Globus pallidus (tissue), 1 donor: ENCODE data around the gene DYNC2LI1.

Experiments used
- DNase-seq: peaks from one replicate; pipeline ENCODE4 v3.0.0-alpha.2; 2015; ENCODE audit warnings: low spot score

DYNC2LI1 gene

GRCh38 chr2:43846140-43846793 is 72.4 kb downstream of the DYNC2LI1 start:
- no peak for DNase-seq

DNA sequence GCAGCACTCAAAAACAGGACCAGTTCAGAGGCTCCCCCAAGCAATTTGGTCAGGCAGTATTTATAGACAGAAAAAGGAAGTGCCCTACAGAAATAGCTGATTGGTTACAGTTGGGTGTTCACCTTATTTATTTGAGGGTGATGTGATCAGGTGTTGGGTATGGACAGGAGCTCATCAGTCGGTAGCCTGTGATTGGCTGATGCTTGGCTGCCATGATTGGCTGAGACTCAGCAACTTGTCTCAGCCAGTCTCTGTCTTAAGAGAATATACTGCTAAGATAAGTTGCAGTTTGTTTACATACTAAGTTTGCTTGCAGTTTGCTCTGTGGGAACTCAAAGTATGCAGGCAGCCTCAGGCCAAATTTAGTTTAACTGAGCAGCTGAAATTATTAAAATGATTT is 74.4 kb downstream of the DYNC2LI1 start:
- DNase-seq: no peak

- DNase-seq: no peak
Observed at GRCh38 chr2:43851011-43851980, 77.5 kb downstream of the DYNC2LI1 start.

DNA sequence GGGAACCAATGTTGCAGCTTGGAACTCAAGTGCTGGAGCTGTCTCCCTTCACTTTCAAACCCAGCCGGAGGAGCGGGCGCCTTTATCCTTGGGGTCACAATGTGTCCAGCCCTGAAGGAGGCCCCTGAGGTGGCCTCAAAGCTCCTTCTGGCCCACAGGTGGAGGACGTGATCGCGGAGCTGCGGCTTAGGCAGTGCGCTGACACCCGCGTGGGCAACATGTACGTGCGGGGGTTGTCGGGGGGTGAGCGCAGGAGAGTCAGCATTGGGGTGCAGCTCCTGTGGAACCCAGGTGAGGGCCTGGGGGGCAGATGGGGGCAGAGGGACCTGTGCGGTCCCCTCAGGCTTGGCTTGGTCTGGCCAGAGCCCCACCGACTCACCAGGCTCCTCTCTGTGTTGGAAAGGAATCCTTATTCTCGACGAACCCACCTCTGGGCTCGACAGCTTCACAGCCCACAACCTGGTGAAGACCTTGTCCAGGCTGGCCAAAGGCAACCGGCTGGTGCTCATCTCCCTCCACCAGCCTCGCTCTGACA is 78.4 kb downstream of the DYNC2LI1 start:
- no peak for DNase-seq

DNA sequence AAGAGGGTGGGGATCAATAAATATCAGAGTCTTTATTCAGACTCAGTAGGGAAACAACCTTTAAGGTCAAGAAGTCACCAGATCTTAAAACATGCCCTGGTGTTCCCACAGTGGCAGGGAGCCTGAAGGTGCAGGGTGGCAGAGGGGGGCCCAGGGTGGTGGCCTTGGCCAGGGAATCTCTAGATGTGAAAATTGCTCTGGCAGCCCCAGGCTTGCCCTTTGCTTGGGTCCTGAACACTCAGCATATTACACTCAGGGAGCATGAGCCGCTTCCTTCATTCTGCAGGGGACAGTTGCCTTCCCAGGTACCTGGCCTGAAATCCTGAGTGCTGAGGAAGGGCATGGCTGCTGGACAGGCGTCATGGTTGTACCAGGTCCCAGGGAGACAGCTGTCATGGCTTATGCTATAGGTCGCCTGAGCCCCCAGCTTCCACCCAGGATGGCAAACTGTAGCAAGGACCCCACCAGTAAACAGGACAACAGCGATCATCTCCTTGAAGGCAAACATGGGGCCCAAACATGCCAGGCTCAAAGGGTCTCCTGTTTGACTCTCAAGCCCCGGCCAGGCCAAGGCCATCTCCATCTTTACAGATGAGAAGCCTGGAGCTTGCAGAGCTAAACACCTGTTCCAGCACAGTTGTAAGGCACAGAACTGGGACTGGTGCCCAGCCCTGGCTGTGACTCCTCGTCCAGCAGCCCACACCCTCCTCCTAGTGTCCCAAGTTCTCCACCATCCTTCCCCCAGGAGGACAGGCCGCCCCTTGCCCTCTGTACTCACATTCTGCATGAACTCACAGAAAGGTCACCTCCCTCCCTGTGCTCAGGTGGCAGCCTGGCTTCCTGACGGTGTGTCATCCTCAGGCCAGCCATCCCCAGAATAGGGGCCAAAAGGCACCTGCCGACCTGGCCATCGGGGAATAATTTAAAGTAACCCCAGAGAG is 79.6 kb downstream of the DYNC2LI1 start:
- DNase-seq: no peak

DNA sequence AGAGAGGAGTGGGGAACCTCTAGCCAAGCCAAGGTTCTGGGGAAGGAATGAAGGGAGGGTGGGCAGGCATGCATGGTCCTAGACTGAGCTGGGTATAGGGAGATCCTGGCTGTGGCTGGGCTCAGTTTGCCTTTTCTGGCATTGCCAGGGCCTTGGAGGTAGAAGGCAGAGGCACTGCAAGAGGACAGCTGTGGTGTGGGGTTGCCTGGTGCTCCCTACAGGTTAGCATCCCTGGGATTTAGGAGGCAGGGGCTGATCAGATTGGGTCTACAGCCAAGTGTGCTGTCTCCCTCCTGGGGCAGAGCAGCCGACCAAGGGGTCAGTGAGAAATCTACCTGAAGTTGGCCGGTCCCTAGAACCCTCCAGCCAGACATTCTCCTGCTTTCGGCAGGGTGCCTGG is 80.8 kb downstream of the DYNC2LI1 start:
- no peak for DNase-seq

GRCh38 chr2:43855292-43855691 is 81.5 kb downstream of the DYNC2LI1 start:
- no peak for DNase-seq
